Stimulated activated CD8-positive, alpha-beta memory T cell treated with anti-CD3 and anti-CD28 coated beads, Interleukin-7, amount 100 ng/mL, for 1 hour (primary cell): ENCODE results near the gene KIF1A.
A peak's percentile ranks its signal among the peaks of the same experiment; 100 is the strongest.
"Not testable (repeated sequence)": the region's sequence is repeated elsewhere in the genome, so short reads cannot be mapped to it uniquely, and the experiment has no call there.

Source experiments
- DNase-seq, 2 donors: peaks; one replicate each; pipeline ENCODE4 v3.0.0-alpha.2; 2020; ENCODE audit warnings: low read depth in 2 of 2

Gene KIF1A

GRCh38 chr2:240848900-240849680, 29.1 kb upstream of the KIF1A start:
- DNase-seq: no peak

- no peak for DNase-seq
Measured at GRCh38 chr2:240847817-240848216, 27.8 kb upstream of the KIF1A start.

GRCh38 chr2:240846873-240847595, 27.0 kb upstream of the KIF1A start:
- no peak for DNase-seq

GRCh38 chr2:240846309-240846708, 26.3 kb upstream of the KIF1A start:
- not testable (repeated sequence) for DNase-seq

GRCh38 chr2:240840435-240841060, 20.5 kb upstream of the KIF1A start:
- DNase-seq: no peak

- no peak for DNase-seq
Measured at GRCh38 chr2:240839152-240840143, 19.4 kb upstream of the KIF1A start.

GRCh38 chr2:240837621-240838020, 17.6 kb upstream of the KIF1A start:
- DNase-seq: no peak

- no peak for DNase-seq
Measured at GRCh38 chr2:240836781-240837467, 16.9 kb upstream of the KIF1A start.

- DNase-seq: no peak
Measured at GRCh38 chr2:240835528-240835927, 15.5 kb upstream of the KIF1A start.

GRCh38 chr2:240834377-240834975, 14.5 kb upstream of the KIF1A start:
- no peak for DNase-seq

GRCh38 chr2:240833724-240834285, 13.8 kb upstream of the KIF1A start:
- DNase-seq: no peak

GRCh38 chr2:240832921-240833494, 13.0 kb upstream of the KIF1A start:
- DNase-seq: no peak

- peak; percentile 95 to 96 for DNase-seq
Measured at GRCh38 chr2:240832205-240832727, 12.2 kb upstream of the KIF1A start.

GRCh38 chr2:240831594-240832204, 11.7 kb upstream of the KIF1A start:
- no peak for DNase-seq

- no peak for DNase-seq
Measured at GRCh38 chr2:240825476-240825875, 5.5 kb upstream of the KIF1A start.

GRCh38 chr2:240823449-240824336, 3.7 kb upstream of the KIF1A start:
- no peak for DNase-seq

GRCh38 chr2:240822280-240822847, 2.3 kb upstream of the KIF1A start:
- no peak for DNase-seq

- DNase-seq: no peak
Measured at GRCh38 chr2:240821429-240821778, 1.4 kb upstream of the KIF1A start.
